Fibroblast of gingiva (primary cell): Measurements from ENCODE around the gene DNAH17.

Experiments used
- DNase-seq: peaks from one replicate; pipeline ENCODE4 v3.0.0-alpha.2; 2011; ENCODE audit warnings: low read depth

The DNAH17 gene

GRCh38 chr17:78449983-78450595 lies 127.1 kb downstream of the DNAH17 start:
- DNase-seq: no peak

GRCh38 chr17:78448356-78448993 lies 128.7 kb downstream of the DNAH17 start:
- no peak for DNase-seq

- no peak for DNase-seq
Observed at GRCh38 chr17:78446833-78447232, 130.4 kb downstream of the DNAH17 start.

GRCh38 chr17:78444392-78444791 lies 132.8 kb downstream of the DNAH17 start:
- no peak for DNase-seq

- DNase-seq: peak; percentile 58
Observed at GRCh38 chr17:78442648-78443218, 134.5 kb downstream of the DNAH17 start.

GRCh38 chr17:78441271-78441971 lies 135.8 kb downstream of the DNAH17 start:
- no peak for DNase-seq

GRCh38 chr17:78438694-78439325 lies 138.4 kb downstream of the DNAH17 start:
- DNase-seq: no peak

GRCh38 chr17:78438271-78438691 lies 138.9 kb downstream of the DNAH17 start:
- no peak for DNase-seq

- DNase-seq: no peak
Observed at GRCh38 chr17:78437508-78438169, 139.6 kb downstream of the DNAH17 start.

- no peak for DNase-seq
Observed at GRCh38 chr17:78435330-78436005, 141.7 kb downstream of the DNAH17 start.

- DNase-seq: no peak
Observed at GRCh38 chr17:78434455-78435329, 142.5 kb downstream of the DNAH17 start.

GRCh38 chr17:78433780-78434335 lies 143.3 kb downstream of the DNAH17 start:
- no peak for DNase-seq

- no peak for DNase-seq
Observed at GRCh38 chr17:78433013-78433727, 144.0 kb downstream of the DNAH17 start.

- DNase-seq: no peak
Observed at GRCh38 chr17:78432226-78433012, 144.8 kb downstream of the DNAH17 start.

- DNase-seq: no peak
Observed at GRCh38 chr17:78431692-78431958, 145.6 kb downstream of the DNAH17 start.

- no peak for DNase-seq
Observed at GRCh38 chr17:78430892-78431691, 146.1 kb downstream of the DNAH17 start.

- DNase-seq: no peak
Observed at GRCh38 chr17:78429618-78429995, 147.6 kb downstream of the DNAH17 start.
